HTERT RPE-1 (cell line): Measurements from ENCODE around the gene ZBTB16.

Experiments used
- in situ Hi-C: fragments of 300-500 bp; cut with MboI; formaldehyde crosslinking; loops from 4 replicates; pipeline ENCODE4 v1.14.3; 2020; ENCODE audit warnings: low sequenced_read_pairs

Gene ZBTB16

DNA sequence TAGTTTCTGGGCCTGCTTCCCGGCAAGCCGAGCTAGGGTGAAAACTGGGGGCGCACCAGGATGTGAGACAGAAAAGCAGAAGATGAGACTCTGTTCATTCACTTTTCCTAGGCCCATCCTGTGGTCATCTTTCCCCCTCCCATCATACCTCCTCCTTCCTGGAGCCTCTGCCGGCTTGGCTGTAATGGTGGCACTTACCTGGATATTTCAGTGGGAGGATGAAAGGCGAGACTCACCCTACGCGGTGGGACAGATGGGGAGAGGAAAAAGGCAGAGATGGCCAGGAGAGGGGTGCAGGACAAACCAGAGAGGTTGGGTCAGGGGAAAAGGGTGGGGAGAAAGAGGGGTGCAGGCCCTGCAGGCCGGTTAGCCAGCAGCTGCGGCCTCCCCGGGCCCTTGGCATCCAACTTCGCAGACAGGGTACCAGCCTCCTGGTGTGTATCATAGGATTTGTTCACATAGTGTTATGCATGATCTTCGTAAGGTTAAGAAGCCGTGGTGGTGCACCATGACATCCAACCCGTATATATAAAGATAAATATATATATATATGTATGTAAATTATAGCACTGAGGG is 195.1 kb downstream of the ZBTB16 start:
- in situ Hi-C loops: no loop called here

DNA sequence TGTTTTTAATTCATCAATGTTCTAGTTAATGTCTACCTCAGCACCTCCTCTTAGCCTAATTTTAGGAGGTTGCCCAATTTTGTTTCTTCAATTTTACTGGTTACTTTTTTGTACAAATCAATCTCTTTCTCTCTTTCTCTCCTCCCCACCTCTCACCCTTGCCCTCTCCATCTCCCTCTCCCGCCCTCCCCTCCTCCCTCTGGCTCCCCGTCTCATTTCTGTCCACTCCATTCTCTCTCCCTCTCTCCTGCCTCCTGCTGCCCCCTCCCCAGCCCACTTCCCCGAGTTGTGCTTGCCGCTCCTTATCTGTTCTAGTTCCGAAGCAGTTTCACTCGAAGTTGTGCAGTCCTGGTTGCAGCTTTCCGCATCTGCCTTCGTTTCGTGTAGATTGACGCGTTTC is 195.8 kb downstream of the ZBTB16 start:
- in situ Hi-C loops: no loop called here

DNA sequence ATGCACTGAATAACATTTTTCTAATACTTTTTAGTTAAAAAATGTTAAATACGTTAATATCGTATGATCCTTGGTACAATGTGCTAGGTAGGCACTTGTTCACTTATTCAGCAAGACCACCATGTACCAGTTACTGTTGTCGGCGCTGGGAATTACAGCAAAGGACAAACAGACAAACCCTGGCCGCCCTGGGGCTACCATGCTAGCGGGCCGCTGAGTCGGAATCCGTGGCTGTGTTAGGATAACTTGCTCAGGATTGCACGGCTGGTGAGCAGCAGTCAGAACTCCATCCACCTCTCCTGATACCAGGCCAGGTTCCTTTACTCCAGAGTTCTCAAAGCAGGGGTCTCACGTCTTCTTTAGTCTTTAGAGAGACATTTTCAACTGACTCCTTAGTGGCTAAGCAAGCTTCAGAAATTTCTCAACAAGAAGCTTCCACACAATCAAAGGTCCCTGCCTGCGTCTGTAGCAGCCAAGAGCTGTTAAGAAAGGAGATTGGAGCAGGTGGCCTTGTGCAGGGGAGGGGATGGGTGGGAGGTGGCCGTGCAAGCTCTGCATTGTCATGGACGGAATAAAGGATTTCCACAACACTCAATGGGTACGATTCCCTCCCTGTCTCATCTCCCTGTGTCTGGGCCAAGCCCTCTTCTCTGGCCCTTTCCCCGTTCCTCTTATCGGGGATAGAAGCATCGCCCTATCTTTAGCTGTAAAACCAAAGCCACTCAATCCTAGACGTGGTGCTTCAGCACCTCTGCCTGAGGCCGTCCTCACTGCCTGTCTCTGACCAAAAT is 196.9 kb downstream of the ZBTB16 start:
- in situ Hi-C loops: no loop called here

DNA sequence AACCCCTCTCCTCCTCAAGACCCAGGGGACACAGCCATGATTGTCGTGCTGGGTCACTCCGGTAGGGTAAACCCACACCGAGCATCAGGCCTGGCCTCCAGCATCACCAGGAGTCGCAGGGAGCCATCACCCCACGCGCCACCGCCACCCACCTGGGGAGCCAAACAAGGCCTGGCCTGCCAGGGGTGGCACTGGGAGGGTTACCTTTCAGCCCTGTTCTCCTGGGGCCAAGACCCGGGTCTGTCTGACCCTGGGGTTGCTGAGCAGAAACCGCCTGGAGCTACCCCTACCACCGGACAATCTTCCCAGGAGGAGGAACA is 197.4 kb downstream of the ZBTB16 start:
- in situ Hi-C loops: no loop called here

- in situ Hi-C loops: no loop called here
Observed at GRCh38 chr11:114257621-114258558, 198.4 kb downstream of the ZBTB16 start.

DNA sequence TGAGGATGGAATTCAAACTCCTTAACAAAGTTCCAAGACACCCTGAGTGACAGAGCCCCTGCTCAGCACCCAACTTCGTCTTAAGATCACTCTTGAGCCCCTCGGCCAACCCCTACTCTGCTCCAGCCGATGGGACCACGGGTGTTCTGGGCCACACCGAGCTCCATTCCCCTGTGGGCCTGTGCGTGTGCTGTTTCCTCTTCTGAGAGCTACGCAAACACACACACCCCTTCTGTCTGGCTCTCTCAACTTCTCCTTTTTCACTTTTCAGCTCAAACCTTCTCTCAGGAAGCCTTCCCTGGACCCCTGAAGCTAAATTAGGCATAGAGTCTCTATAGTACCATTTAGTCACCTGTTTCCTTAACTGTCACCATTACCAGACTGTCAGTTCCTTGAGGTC is 199.2 kb downstream of the ZBTB16 start:
- in situ Hi-C loops: no loop called here

DNA sequence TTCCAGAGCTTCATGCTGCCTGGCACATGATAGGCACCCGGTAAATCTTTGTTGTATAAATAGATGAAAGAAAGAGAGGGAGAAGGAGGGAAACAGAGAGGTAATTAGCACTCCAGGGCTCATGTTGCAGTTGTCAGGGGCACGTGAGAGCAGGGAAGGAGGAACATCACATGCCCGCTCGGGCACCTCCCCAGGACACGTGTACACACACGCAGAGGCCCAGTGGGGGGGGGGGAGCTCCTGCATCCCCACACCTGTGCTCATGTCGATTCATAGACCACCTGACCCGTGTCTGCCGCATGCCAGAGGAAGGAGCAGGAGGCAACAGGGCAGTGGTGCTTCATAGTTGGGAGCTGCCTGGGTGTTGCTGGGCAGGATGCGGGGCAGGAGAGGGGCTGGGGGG is 199.6 kb downstream of the ZBTB16 start:
- in situ Hi-C loops: no loop called here

DNA sequence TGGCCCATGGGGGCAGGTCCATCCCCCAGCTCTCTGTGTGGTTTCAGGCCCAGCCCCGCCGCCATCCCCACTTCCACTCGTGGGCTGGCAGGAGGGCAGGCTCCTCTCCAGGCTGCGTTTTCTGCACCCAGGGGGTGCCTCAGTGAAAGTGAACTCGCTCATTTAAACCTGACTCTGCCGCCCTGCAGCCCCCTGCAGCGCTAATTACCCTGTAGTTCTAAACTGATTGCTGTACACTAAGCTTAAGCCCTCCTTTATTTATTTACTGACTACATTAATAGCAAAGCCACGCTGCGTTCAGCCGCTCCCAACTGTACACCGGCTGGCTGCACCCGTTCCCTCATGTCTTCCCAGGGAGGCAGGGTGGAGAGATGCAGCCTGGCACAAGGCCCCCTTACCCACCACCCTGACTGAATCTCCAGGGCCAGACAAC is 200.1 kb downstream of the ZBTB16 start:
- in situ Hi-C loops: no loop called here

DNA sequence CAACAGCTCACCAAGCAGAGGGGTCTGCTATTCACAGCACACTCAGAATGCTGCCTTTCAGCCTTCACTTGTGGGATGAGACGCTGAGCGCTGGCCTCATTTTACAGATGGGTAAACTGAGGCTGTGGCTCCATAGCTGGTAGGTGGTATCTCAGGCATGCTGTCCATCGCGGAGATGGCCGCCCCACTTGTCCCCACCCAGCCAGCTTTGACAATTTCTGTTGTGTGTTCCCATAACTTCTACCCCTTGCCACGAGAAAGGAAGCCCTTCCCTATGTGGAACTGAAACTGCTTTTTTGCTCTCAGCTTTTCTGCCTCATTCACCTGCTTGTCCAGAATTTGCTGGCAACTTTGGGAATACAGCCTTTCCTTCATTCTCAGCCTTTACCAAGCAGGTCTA is 200.6 kb downstream of the ZBTB16 start:
- in situ Hi-C loops: no loop called here

GRCh38 chr11:114260483-114260882 is 201.0 kb downstream of the ZBTB16 start:
- in situ Hi-C loops: no loop called here

DNA sequence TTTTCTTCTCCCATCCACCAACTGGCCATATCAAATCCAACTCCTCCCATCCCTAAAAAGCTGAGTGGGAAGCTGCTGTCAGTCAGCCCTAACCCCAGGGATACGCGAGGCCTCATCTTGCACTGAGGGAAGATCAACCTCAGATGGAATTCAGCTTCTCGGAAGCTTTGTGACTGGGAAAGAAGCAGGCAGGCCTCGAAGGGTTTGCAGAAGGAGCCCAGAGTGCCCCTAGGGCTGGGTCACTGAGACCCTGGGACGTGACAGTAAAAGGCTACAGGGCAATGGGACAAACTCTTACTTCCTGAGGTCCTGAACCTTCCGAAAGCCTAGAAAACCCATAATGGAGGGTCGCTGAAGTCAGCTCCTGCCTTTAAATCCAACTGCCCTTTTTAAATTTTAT is 202.3 kb downstream of the ZBTB16 start:
- in situ Hi-C loops: no loop called here

GRCh38 chr11:114262681-114263512 is 203.4 kb downstream of the ZBTB16 start:
- in situ Hi-C loops: no loop called here

- in situ Hi-C loops: no loop called here
Observed at GRCh38 chr11:114263513-114264170, 204.1 kb downstream of the ZBTB16 start.

DNA sequence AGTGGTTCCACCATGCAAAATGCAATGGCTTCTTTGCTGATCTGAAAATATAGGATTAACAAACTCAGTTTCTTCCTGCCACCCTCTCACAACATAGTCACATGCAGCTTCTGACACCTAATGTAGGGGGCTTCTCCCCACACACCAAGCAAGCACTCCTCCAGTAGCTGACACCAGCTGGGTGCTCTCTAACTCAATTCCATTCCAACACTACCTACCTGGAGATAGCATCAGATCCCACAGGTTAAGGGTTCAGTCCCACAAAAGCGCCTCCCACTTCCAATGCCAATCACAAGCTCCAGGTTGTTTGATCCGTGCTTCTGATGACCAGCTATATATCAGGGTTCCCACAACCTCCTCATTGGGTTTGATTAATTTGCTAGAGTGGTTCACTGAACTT is 204.9 kb downstream of the ZBTB16 start:
- in situ Hi-C loops: no loop called here

GRCh38 chr11:114265122-114265878 is 205.8 kb downstream of the ZBTB16 start:
- in situ Hi-C loops: no loop called here

- in situ Hi-C loops: no loop called here
Observed at GRCh38 chr11:114269498-114269897, 210.0 kb downstream of the ZBTB16 start.

- in situ Hi-C loops: no loop called here
Observed at GRCh38 chr11:114270531-114271270, 211.2 kb downstream of the ZBTB16 start.

- in situ Hi-C loops: no loop called here
Observed at GRCh38 chr11:114271316-114271715, 211.8 kb downstream of the ZBTB16 start.

- in situ Hi-C loops: no loop called here
Observed at GRCh38 chr11:114272311-114272710, 212.8 kb downstream of the ZBTB16 start.
